Gastroesophageal sphincter (tissue), 4 donors: ENCODE results near the gene CRHR2. TPM values are rescaled to one million over a fixed set of nuclear protein-coding genes. Genes with fewer than 3 reads are reported as not detected.

Experiments
- ATAC-seq: fragments of 150-250 bp; one replicate; pipeline ENCODE4 v1.9.1; 2016; ENCODE audit warnings: mild to moderate bottlenecking, moderate library complexity
- H3K27ac ChIP-seq, 4 donors: fragments of 200-600 bp; sonication (generic) in 3 of 4; 1 replicate in 3 of 4; 2 replicates in 1 of 4; pipeline ENCODE4 v1.5.1; 2016 to 2019
- H3K27me3 ChIP-seq: fragments of 200-600 bp; sonication (generic); one replicate; pipeline ENCODE4 v1.5.1; 2019
- H3K36me3 ChIP-seq, 2 donors: fragments of 200-600 bp; sonication (generic); one replicate each; pipeline ENCODE4 v1.5.1; 2019; ENCODE audit warnings: control low read depth in 1 of 2
- H3K4me1 ChIP-seq, 3 donors: fragments of 200-600 bp; sonication (generic); 1 replicate in 2 of 3; 2 replicates in 1 of 3; pipeline ENCODE4 v1.5.1; 2016 to 2019; ENCODE audit warnings: control low read depth in 2 of 3
- H3K4me3 ChIP-seq, 2 donors: fragments of 200-600 bp; sonication (generic); one replicate each; pipeline ENCODE4 v1.5.1; 2019; ENCODE audit warnings: mild to moderate bottlenecking in 1 of 2, moderate library complexity in 1 of 2
- H3K9me3 ChIP-seq, 3 donors: fragments of 200-600 bp; sonication (generic); one replicate each; pipeline ENCODE4 v1.5.1; 2017 to 2019; ENCODE audit warnings: control low read depth in 2 of 3
- EP300 ChIP-seq: sonication (generic); formaldehyde crosslinking; IDR thresholded peaks from one replicate; pipeline ENCODE4 v1.6.1; 2017; ENCODE audit warnings: antibody characterized with exemption, mild to moderate bottlenecking
- POLR2A ChIP-seq, 2 donors: fragments of 450-650 bp; IDR thresholded peaks; one replicate each; pipeline ENCODE4 v1.6.1; 2017; ENCODE audit warnings: antibody characterized with exemption in 2 of 2, mild to moderate bottlenecking in 2 of 2, moderate library complexity in 1 of 2
- POLR2AphosphoS5 ChIP-seq: sonication (generic); formaldehyde crosslinking; IDR thresholded peaks from one replicate; pipeline ENCODE4 v1.6.1; 2017; ENCODE audit warnings: antibody characterized with exemption
- WGBS, 2 donors: methylation state at CpG; one replicate each; pipeline ENCODE4 v1.1.5; 2018; ENCODE audit warnings: low coverage in 1 of 2; 5-methylcytosine and 5-hydroxymethylcytosine counted together
- total RNA-seq, 4 donors: library from RNA; depleted of rRNA; stranded (reverse); fragments of >200 nt; gene quantifications; one replicate each; pipeline ENCODE4 v1.1.0, GENCODE V29; 2016
- TF ChIP-seq, protein P1 (sequence below), 4 experiments: fragments of 200-600 bp in 2 of 4; fragments of 450-650 bp in 2 of 4; sonication (generic) in 1 of 4; IDR thresholded peaks; one replicate each; pipeline ENCODE4 v1.5.1; 2017 to 2019; ENCODE audit warnings: antibody characterized with exemption in 4 of 4, mild to moderate bottlenecking in 2 of 4, moderate library complexity in 2 of 4

CRHR2 gene
- total RNA-seq, 4 donors from 2014 or later, result 0.15 to 0.77 (median 0.47) TPM; not detected in 1

DNA sequence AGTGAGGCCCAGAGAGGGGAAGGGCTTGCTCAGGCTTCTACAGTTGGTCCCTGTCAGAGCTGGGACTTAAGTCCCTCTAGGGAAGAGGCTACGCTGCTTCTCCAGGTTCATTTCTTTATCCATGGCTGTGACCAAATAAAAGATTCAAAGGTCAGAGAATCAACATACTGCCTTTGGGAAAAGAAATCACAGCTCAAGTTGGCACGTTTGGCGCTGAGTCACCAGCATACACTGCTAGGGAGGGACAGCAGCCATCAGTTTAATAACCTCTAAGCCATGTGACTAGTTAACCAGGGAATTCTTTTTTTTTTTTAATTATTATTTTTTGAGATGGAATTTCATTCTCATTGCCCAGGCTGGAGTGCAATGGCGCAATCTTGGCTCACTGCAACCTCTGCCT is 28.4 kb upstream of the CRHR2 start:
- no peaks in the 10 kb centered on the region for H3K36me3 ChIP-seq
- WGBS, 2 donors, result 64 to 81% methylated on average over 2 to 4 of the region's 4 CpGs
- H3K9me3 ChIP-seq, result no peaks in the 10 kb centered on the region
- H3K27me3 ChIP-seq, result no peaks in the 10 kb centered on the region
- TF ChIP-seq, protein P1, sequence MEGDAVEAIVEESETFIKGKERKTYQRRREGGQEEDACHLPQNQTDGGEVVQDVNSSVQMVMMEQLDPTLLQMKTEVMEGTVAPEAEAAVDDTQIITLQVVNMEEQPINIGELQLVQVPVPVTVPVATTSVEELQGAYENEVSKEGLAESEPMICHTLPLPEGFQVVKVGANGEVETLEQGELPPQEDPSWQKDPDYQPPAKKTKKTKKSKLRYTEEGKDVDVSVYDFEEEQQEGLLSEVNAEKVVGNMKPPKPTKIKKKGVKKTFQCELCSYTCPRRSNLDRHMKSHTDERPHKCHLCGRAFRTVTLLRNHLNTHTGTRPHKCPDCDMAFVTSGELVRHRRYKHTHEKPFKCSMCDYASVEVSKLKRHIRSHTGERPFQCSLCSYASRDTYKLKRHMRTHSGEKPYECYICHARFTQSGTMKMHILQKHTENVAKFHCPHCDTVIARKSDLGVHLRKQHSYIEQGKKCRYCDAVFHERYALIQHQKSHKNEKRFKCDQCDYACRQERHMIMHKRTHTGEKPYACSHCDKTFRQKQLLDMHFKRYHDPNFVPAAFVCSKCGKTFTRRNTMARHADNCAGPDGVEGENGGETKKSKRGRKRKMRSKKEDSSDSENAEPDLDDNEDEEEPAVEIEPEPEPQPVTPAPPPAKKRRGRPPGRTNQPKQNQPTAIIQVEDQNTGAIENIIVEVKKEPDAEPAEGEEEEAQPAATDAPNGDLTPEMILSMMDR (IDR thresholded peaks at IDR 0.05), result no peak
- TF ChIP-seq EP300 (no peak), POLR2AphosphoS5 (no peak), POLR2A (IDR thresholded peaks at IDR 0.05) (no peak)
- no peak overlapping the region for H3K4me3 ChIP-seq
- no peak for ATAC-seq
- no peak overlapping the region for H3K27ac ChIP-seq
- H3K4me1 ChIP-seq, result peaks cover 0 to 20% (median 6%) of the 10 kb centered on the region in 3 donors

DNA sequence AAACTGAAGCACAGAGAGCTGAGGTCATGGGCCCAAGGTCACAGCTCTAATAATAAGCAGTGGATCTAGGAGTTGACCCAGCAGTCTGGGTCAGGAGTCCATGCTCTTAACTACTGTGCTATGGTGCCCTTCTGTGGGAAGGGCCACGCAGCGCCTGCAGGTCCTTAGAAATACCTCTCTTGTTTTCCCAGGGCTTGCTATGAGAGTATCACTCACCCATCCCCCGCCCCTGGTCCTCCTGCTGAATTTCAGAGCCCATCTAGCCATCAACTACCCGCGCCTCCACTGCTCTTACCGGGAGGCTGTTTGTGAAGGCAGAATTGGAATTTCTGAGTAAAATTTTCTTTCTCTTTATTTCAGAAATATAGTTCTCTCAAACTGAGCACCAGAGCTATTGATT is 27.3 kb upstream of the CRHR2 start:
- TF ChIP-seq POLR2A (IDR thresholded peaks at IDR 0.05) (no peak), POLR2AphosphoS5 (no peak), EP300 (no peak)
- TF ChIP-seq, protein P1 (IDR thresholded peaks at IDR 0.05), result no peak
- Histone ChIP-seq H3K4me1 (peaks cover 0 to 20% (median 6%) of the 10 kb centered on the region in 3 donors), H3K4me3 (no peak overlapping the region), H3K9me3 (no peaks in the 10 kb centered on the region), H3K27ac (peak overlapping the region in 2 of 4 donors; percentile 12 to 39), H3K36me3 (no peaks in the 10 kb centered on the region), H3K27me3 (no peaks in the 10 kb centered on the region)
- no peak for ATAC-seq
- 85 to 100% methylated on average over 2 to 5 of the region's 6 CpGs for WGBS, 2 donors

GRCh38 chr7:30708983-30709382 is 26.7 kb upstream of the CRHR2 start:
- no peak overlapping the region for H3K4me3 ChIP-seq
- no peaks in the 10 kb centered on the region for H3K36me3 ChIP-seq
- H3K4me1 ChIP-seq, result peaks cover 0 to 20% (median 6%) of the 10 kb centered on the region in 3 donors
- ATAC-seq, result peak; percentile 88
- 69 to 81% methylated on average over 3 of the region's 3 CpGs for WGBS, 2 donors
- peak overlapping the region in 2 of 4 donors; percentile 12 to 63 for H3K27ac ChIP-seq
- H3K27me3 ChIP-seq, result no peaks in the 10 kb centered on the region
- no peaks in the 10 kb centered on the region for H3K9me3 ChIP-seq
- TF ChIP-seq POLR2AphosphoS5, result no peak
- TF ChIP-seq POLR2A (IDR thresholded peaks at IDR 0.05), result no peak
- TF ChIP-seq EP300, result no peak
- TF ChIP-seq, protein P1 (IDR thresholded peaks at IDR 0.05), result no peak

DNA sequence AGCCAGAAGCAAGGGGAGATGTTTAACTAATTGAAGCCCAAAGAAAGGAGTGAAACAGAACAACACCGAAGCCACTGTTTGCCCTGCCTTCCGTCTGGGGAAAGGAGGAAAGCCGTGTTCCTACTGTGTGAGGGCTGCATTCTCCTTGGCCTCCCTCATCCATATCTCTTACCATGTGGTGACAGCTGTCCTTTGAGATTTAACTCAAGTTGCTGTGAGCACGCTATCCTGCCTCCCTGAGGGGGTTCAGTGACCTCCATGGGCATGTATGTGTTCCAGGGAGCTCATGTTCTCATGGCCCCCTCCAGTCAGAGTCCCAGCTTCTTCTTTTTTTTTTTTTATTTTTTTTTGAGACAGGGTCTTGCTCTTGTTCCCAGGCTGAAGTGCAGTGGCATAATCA is 26.2 kb upstream of the CRHR2 start:
- Histone ChIP-seq H3K27ac (peak overlapping the region in 2 of 4 donors; percentile 63), H3K27me3 (no peaks in the 10 kb centered on the region), H3K4me1 (peaks cover 0 to 20% (median 6%) of the 10 kb centered on the region in 3 donors), H3K36me3 (no peaks in the 10 kb centered on the region), H3K9me3 (no peaks in the 10 kb centered on the region), H3K4me3 (no peak overlapping the region)
- no peak for ATAC-seq
- TF ChIP-seq POLR2AphosphoS5 (no peak), POLR2A (IDR thresholded peaks at IDR 0.05) (no peak), EP300 (no peak)
- TF ChIP-seq, protein P1 (IDR thresholded peaks at IDR 0.05), result no peak
- WGBS, 2 donors, result 74 to 91% methylated on average over 4 of the region's 4 CpGs
